ENCODE results near the gene ZNF689. TPM values are rescaled to one million over a fixed set of nuclear protein-coding genes. Genes with fewer than 3 reads are reported as not detected.

Gene ZNF689
- total and polyA plus RNA-seq, 2 of the 4 experiments (the other 2 are of a cell fraction): 2.7 to 2.9 TPM

- intact Hi-C loops (cut with micrococcal nuclease) (no loop called here), in situ Hi-C loops (cut with MboI; ENCODE audit: low sequenced_read_pairs) (no loop called here), dilution Hi-C loops (cut with HindIII; ENCODE audit: low sequenced_read_pairs, unreplicated experiment) (no loop called here)
- ChIA-PET POLR2A (ENCODE audit: unreplicated experiment) (no interaction called here), CTCF (no interaction called here)
- no peak overlapping the region for H3K14ac ChIP-seq (replicated peaks; ENCODE audit: low read depth, low read length)
- H2BK5ac ChIP-seq (ENCODE audit: low read depth, low read length, poor library complexity, severe bottlenecking): no peak overlapping the region
- no CpG with 5 or more reads among the region's 3 CpGs for WGBS, 2 experiments (ENCODE audit: extremely low coverage in 2 of 2, insufficient read length in 1 of 2)
- TF ChIP-seq CEBPB (IDR thresholded peaks at IDR 0.05; ENCODE audit: low read depth, low read length) (no peak), RAD21 (IDR thresholded peaks at IDR 0.05; ENCODE audit: low read length) (no peak), SMC3 (IDR thresholded peaks at IDR 0.05; ENCODE audit: low read depth, low read length) (no peak), RCOR1 (IDR thresholded peaks at IDR 0.05; ENCODE audit: insufficient replicate concordance, low read length) (no peak), MAZ (IDR thresholded peaks at IDR 0.05; ENCODE audit: borderline replicate concordance, low read depth, low read length) (no peak), MAFK (IDR thresholded peaks at IDR 0.05; ENCODE audit: low read depth, low read length) (no peak), MXI1 (IDR thresholded peaks at IDR 0.05; ENCODE audit: borderline replicate concordance, low read depth, low read length) (no peak), RFX5 (IDR thresholded peaks at IDR 0.05; ENCODE audit: low read depth, low read length) (no peak)
- TF ChIP-seq, protein P1, sequence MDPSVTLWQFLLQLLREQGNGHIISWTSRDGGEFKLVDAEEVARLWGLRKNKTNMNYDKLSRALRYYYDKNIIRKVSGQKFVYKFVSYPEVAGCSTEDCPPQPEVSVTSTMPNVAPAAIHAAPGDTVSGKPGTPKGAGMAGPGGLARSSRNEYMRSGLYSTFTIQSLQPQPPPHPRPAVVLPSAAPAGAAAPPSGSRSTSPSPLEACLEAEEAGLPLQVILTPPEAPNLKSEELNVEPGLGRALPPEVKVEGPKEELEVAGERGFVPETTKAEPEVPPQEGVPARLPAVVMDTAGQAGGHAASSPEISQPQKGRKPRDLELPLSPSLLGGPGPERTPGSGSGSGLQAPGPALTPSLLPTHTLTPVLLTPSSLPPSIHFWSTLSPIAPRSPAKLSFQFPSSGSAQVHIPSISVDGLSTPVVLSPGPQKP (IDR thresholded peaks at IDR 0.05; ENCODE audit: borderline replicate concordance, low read depth, low read length): no peak
- TF ChIP-seq, protein P2, sequence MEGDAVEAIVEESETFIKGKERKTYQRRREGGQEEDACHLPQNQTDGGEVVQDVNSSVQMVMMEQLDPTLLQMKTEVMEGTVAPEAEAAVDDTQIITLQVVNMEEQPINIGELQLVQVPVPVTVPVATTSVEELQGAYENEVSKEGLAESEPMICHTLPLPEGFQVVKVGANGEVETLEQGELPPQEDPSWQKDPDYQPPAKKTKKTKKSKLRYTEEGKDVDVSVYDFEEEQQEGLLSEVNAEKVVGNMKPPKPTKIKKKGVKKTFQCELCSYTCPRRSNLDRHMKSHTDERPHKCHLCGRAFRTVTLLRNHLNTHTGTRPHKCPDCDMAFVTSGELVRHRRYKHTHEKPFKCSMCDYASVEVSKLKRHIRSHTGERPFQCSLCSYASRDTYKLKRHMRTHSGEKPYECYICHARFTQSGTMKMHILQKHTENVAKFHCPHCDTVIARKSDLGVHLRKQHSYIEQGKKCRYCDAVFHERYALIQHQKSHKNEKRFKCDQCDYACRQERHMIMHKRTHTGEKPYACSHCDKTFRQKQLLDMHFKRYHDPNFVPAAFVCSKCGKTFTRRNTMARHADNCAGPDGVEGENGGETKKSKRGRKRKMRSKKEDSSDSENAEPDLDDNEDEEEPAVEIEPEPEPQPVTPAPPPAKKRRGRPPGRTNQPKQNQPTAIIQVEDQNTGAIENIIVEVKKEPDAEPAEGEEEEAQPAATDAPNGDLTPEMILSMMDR (conservative IDR thresholded peaks at IDR 0.05; ENCODE audit: low read depth, low read length): no peak
- H3K36me3 ChIP-seq (ENCODE audit: control insufficient read depth, insufficient read depth, low read length): no peaks in the 10 kb centered on the region
- no peak overlapping the region for H4K8ac ChIP-seq (ENCODE audit: low read depth in 2 of 2, low read length in 2 of 2)
- no peak overlapping the region for H2BK120ac ChIP-seq (ENCODE audit: low read depth, low read length)
- H4K5ac ChIP-seq (ENCODE audit: low read depth, low read length): no peak overlapping the region
- H3K9ac ChIP-seq (ENCODE audit: low read depth, low read length): no peak overlapping the region
- H3K4me2 ChIP-seq (ENCODE audit: low read depth, low read length): no peak overlapping the region
- H2AK5ac ChIP-seq (ENCODE audit: low read depth, low read length): no peak overlapping the region
- no peak overlapping the region for H3K23ac ChIP-seq (ENCODE audit: low read depth, low read length)
- no peak overlapping the region for H3K56ac ChIP-seq (ENCODE audit: extremely low read depth, insufficient read depth, low read length)
- no peak for ATAC-seq (ENCODE audit: low read depth)
- no peaks in the 10 kb centered on the region for H3K9me3 ChIP-seq (ENCODE audit: control insufficient read depth, insufficient read depth, low read length)
- no peak overlapping the region for H3K4ac ChIP-seq (ENCODE audit: low read depth, low read length)
- no peak overlapping the region for H3K27ac ChIP-seq (ENCODE audit: insufficient read depth, low read length)
- no TSS peak for BruUV-seq (replicated peaks)
- H3K18ac ChIP-seq (ENCODE audit: low read depth, low read length): no peak overlapping the region
- no peak overlapping the region for H3K4me3 ChIP-seq (ENCODE audit: insufficient read depth, low read depth, low read length)
- no peak overlapping the region for H2BK20ac ChIP-seq (ENCODE audit: low read depth, low read length)
- peak overlapping the region; percentile 23 for H2AFZ ChIP-seq (replicated peaks; ENCODE audit: low read length, poor library complexity)
- H3K79me1 ChIP-seq (ENCODE audit: low read depth in 1 of 2, low read length in 2 of 2): peaks cover 5 to 19% of the 10 kb centered on the region in 2 experiments; a peak in 3 of 4 replicates
- H3K4me1 ChIP-seq (ENCODE audit: control insufficient read depth, insufficient read depth, low read length): peaks cover 9% of the 10 kb centered on the region
- no peak overlapping the region for H2BK15ac ChIP-seq (ENCODE audit: low read depth, low read length)
- no peak overlapping the region for H2AK9ac ChIP-seq (replicated peaks; ENCODE audit: low read depth, low read length, poor library complexity)
- H3K9me1 ChIP-seq (ENCODE audit: insufficient read depth, low read length): no peaks in the 10 kb centered on the region
- peaks cover 6% of the 10 kb centered on the region; the same call in 1 of the 2 replicates for H3K27me3 ChIP-seq (ENCODE audit: control insufficient read depth, insufficient read depth, low read length)
- no peak for DNase-seq
- H4K91ac ChIP-seq (ENCODE audit: insufficient read depth, low read depth, low read length): no peak overlapping the region
- no peaks in the 10 kb centered on the region for H4K20me1 ChIP-seq (ENCODE audit: insufficient read depth, low read length)
Measured at GRCh38 chr16:30569281-30569680, 40.9 kb downstream of the ZNF689 start.

Data from IMR-90 (cell line).